Heart left ventricle (tissue), 16 donors: Measurements from ENCODE around the gene HMCN2. TPM values are rescaled to one million over a fixed set of nuclear protein-coding genes. Genes with fewer than 3 reads are reported as not detected.

Experiments used
- ATAC-seq, 4 donors: fragments of 200-7000 bp; cut with Tn5 transposase; one replicate each; pipeline ENCODE4 v1.9.1; 2020 to 2022; ENCODE audit warnings: moderate library complexity in 4 of 4, mild to moderate bottlenecking in 3 of 4, moderate number of reproducible peaks in 1 of 4
- DNase-seq, 5 donors: peaks; one replicate each; pipeline ENCODE4 v3.0.0-alpha.2; 2020
- H3K27ac ChIP-seq, 12 donors: fragments of 200-600 bp; sonication (generic) in 4 of 12; one replicate each; pipeline versions ENCODE4 v1.5.0 to v1.8.0; 2016 to 2022; ENCODE audit warnings: mild to moderate bottlenecking in 2 of 12
- H3K27me3 ChIP-seq, 9 donors: fragments of 200-600 bp; sonication (generic) in 2 of 9; one replicate each; pipeline versions ENCODE4 v1.5.1 to v1.8.0; 2016 to 2022; ENCODE audit warnings: mild to moderate bottlenecking in 3 of 9
- H3K36me3 ChIP-seq, 9 donors: fragments of 200-600 bp; sonication (generic) in 2 of 9; one replicate each; pipeline versions ENCODE4 v1.5.0 to v1.8.0; 2018 to 2022; ENCODE audit warnings: mild to moderate bottlenecking in 2 of 9
- H3K4me1 ChIP-seq, 12 donors: fragments of 200-600 bp; sonication (generic) in 4 of 12; one replicate each; pipeline versions ENCODE4 v1.5.0 to v1.8.0; 2016 to 2022; ENCODE audit warnings: mild to moderate bottlenecking in 3 of 12
- H3K4me3 ChIP-seq, 12 donors: fragments of 200-600 bp; sonication (generic) in 4 of 12; one replicate each; pipeline versions ENCODE4 v1.5.0 to v1.8.0; 2017 to 2022; ENCODE audit warnings: mild to moderate bottlenecking in 9 of 12, moderate library complexity in 4 of 12
- H3K9me3 ChIP-seq, 12 donors: fragments of 200-600 bp; sonication (generic) in 4 of 12; one replicate each; pipeline versions ENCODE4 v1.5.0 to v1.8.0; 2016 to 2022; ENCODE audit warnings: mild to moderate bottlenecking in 1 of 12
- POLR2A ChIP-seq, 2 donors: fragments of 450-650 bp; IDR thresholded peaks; one replicate each; pipeline ENCODE4 v1.6.1; 2017; ENCODE audit warnings: antibody characterized with exemption in 2 of 2, mild to moderate bottlenecking in 2 of 2, moderate library complexity in 2 of 2
- WGBS, 4 donors: extraction: QIAGEN DNeasy Blood & Tissue Kit in 2 of 4; methylation state at CpG; one replicate each; pipeline versions ENCODE4 v1.1.5 to v1.1.7; 2013 to 2018; 5-methylcytosine and 5-hydroxymethylcytosine counted together
- intact Hi-C, 10 donors: fragments of 100-400 bp; cut with DNase I; formaldehyde crosslinking; loops; one replicate each; pipeline versions ENCODE4 v1.11.1 to v1.14.2; 2022
- polyA plus RNA-seq, 2 donors: library from polyadenylated mRNA; stranded (reverse); fragments of 200-250 nt; gene quantifications; one replicate each; pipeline ENCODE4 v1.2.3, GENCODE V29; 2013
- total RNA-seq, 9 donors: library from RNA; depleted of rRNA in 2 of 9; stranded (reverse); fragments of >200 nt in 2 of 9; fragmentation: NEBNext Ultra II Directional in 3 of 9; extraction: Animal tissue kit (Norgen Biotek cat#: 25700) in 3 of 9; gene quantifications; one replicate each; pipeline versions ENCODE4 v1.1.0 to v1.2.4, GENCODE V29; 2016 to 2023
- TF ChIP-seq, protein P1 (sequence below), 12 donors: fragments of 200-600 bp; sonication (generic) in 4 of 12; IDR thresholded peaks; one replicate each; pipeline versions ENCODE4 v1.5.0 to v1.8.0; 2018 to 2022; ENCODE audit warnings: antibody characterized with exemption in 12 of 12, mild to moderate bottlenecking in 5 of 12
- donor health status: ischemic (EF 13 %, LVEDD 7.1; RV severe dilation, severe dysfunction).
- donor health status: healthy with polysubstance abuse.
- donor health status: DM: no; HTN: yes; CAD: no.
- donor health status: DM: no; HTN: no; CAD: no.
- donor health status: ischemic (EF 25% LVEDD 6.9; RV normal size, moderate dysfunction).
- donor health status: ischemic (EF 25% LVEDD 5.7; RV mildly dilated, moderate dysfunction).
- donor health status: healthy.
- donor health status: DM: yes; HTN: yes; CAD: no.
- donor health status: ischemic (EF 35%, LVEDD 5.7; RV mildly dilated, moderate dysfunction).
- donor health status: nonischemic (EF 11% LVEDD 7.7; RV severe dilation, severe dysfunction).
- donor health status: DM: yes; HTN: yes; CAD: no.
- donor health status: PGD.
- donor health status: ischemic (EF 29% LVEDD 5.4; RV normal size, mild dysfunction).
- donor health status: nonischemic (EF 23%, LVEDD 6.1; RV moderate dilation, normal function).

Gene HMCN2
- total and polyA plus RNA-seq, 11 donors, result 2.3 to 10.4 (median 4.3) TPM

GRCh38 chr9:130302785-130303612 is 37.4 kb downstream of the HMCN2 start:
- Histone ChIP-seq H3K9me3 (no peaks in the 10 kb centered on the region), H3K27ac (peak overlapping the region in 5 of 12 donors; percentile 38 to 84 (median 75)), H3K4me3 (no peak overlapping the region), H3K4me1 (peaks cover 0 to 56% (median 0%) of the 10 kb centered on the region in 12 donors), H3K27me3 (no peaks in the 10 kb centered on the region), H3K36me3 (peaks cover 0 to 9% (median 0%) of the 10 kb centered on the region in 9 donors)
- 90 to 92% (median 90%) methylated on average over 11 to 23 of the region's 23 CpGs for WGBS, 4 donors
- TF ChIP-seq, protein P1, sequence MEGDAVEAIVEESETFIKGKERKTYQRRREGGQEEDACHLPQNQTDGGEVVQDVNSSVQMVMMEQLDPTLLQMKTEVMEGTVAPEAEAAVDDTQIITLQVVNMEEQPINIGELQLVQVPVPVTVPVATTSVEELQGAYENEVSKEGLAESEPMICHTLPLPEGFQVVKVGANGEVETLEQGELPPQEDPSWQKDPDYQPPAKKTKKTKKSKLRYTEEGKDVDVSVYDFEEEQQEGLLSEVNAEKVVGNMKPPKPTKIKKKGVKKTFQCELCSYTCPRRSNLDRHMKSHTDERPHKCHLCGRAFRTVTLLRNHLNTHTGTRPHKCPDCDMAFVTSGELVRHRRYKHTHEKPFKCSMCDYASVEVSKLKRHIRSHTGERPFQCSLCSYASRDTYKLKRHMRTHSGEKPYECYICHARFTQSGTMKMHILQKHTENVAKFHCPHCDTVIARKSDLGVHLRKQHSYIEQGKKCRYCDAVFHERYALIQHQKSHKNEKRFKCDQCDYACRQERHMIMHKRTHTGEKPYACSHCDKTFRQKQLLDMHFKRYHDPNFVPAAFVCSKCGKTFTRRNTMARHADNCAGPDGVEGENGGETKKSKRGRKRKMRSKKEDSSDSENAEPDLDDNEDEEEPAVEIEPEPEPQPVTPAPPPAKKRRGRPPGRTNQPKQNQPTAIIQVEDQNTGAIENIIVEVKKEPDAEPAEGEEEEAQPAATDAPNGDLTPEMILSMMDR (IDR thresholded peaks at IDR 0.05), result no peak
- TF ChIP-seq POLR2A (IDR thresholded peaks at IDR 0.05), result no peak
- peak in 2 of 5 donors; percentile 23 to 37 for DNase-seq
- intact Hi-C loops, result no loop called here
- ATAC-seq, result no peak

DNA sequence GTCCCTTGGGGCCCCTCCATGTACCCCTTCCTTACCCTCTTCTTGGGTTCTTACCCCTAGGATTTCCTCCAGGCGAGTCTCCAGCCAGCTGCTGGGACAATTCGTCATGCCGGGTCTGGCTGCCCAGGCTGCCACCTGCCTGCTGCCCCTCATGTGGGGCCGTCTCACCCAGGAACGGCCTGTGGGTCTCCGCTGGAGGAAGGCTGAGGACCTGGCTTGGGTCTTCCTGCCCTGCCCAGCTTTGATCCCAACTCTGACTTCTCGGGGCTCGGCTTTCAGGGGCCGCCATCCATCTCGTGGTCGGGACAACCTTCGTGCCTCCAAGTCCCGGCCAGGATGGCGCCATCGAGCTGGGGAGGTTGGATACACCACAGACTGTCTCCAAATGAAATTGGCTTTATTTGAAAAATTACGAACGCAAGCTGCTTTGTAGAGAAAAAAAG is 38.1 kb downstream of the HMCN2 start:
- H3K27ac ChIP-seq, result peak overlapping the region in 4 of 12 donors; percentile 38 to 84 (median 66)
- H3K36me3 ChIP-seq, result peaks cover 0 to 15% (median 0%) of the 10 kb centered on the region in 9 donors
- no peaks in the 10 kb centered on the region for H3K27me3 ChIP-seq
- TF ChIP-seq, protein P1 (IDR thresholded peaks at IDR 0.05), result no peak
- no peak for TF ChIP-seq POLR2A (IDR thresholded peaks at IDR 0.05)
- ATAC-seq (no peak), DNase-seq (peak in 2 of 5 donors; percentile 20 to 51)
- peaks cover 0 to 52% (median 0%) of the 10 kb centered on the region in 12 donors for H3K4me1 ChIP-seq
- intact Hi-C loops, result no loop called here
- H3K9me3 ChIP-seq, result no peaks in the 10 kb centered on the region
- WGBS, 4 donors, result 81 to 86% (median 82%) methylated on average over 15 to 17 of the region's 17 CpGs
- no peak overlapping the region for H3K4me3 ChIP-seq

DNA sequence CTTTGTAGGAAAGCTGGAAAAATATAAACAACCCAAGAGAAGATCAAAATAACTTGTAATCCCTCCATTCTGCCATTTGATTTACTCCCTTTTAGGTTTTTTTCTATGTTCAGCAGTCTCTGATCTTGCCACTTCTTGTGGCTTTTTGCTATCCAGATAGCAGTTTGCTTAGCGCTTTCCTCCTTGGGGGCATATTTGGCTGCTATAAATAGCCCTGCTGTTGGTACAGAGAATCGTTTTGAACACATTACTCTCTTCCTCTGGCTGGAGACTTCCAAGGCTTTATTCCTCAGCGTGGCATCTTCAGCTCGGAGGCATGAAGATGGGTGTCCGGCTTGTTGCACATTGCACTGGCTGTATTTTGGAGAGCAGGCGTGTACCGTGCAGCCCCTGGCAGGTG is 38.6 kb downstream of the HMCN2 start:
- WGBS, 4 donors, result 58 to 66% (median 63%) methylated on average over 7 of the region's 7 CpGs
- ATAC-seq (no peak), DNase-seq (no peak)
- peak overlapping the region in 3 of 12 donors; percentile 38 to 84 (median 81) for H3K27ac ChIP-seq
- H3K36me3 ChIP-seq, result peaks cover 0 to 19% (median 0%) of the 10 kb centered on the region in 9 donors
- no peaks in the 10 kb centered on the region for H3K27me3 ChIP-seq
- intact Hi-C loops, result no loop called here
- H3K4me3 ChIP-seq, result no peak overlapping the region
- H3K4me1 ChIP-seq, result peaks cover 0 to 52% (median 0%) of the 10 kb centered on the region in 12 donors
- no peaks in the 10 kb centered on the region for H3K9me3 ChIP-seq
- no peak for TF ChIP-seq POLR2A (IDR thresholded peaks at IDR 0.05)

DNA sequence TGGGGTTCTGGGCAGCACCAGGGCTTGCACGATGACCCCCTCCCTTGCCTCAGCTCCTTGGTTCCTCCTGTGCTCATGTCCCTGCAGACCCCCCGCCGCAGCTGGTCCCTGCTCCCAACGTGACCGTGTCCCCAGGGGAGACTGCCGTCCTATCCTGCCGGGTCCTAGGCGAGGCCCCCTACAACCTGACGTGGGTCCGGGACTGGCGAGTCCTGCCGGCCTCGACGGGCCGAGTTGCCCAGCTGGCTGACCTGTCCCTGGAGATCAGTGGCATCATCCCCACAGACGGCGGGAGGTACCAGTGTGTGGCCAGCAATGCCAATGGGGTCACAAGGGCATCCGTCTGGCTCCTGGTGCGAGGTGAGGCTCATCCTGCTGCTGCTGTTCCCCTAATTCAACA is 39.1 kb downstream of the HMCN2 start:
- TF ChIP-seq, protein P1 (IDR thresholded peaks at IDR 0.05), result no peak
- no peak for TF ChIP-seq POLR2A (IDR thresholded peaks at IDR 0.05)
- H3K27ac ChIP-seq, result peak overlapping the region in 4 of 12 donors; percentile 29 to 81 (median 45)
- no peaks in the 10 kb centered on the region for H3K27me3 ChIP-seq
- peak in 2 of 5 donors; percentile 24 to 64 for DNase-seq
- 82 to 88% (median 86%) methylated on average over 3 to 19 of the region's 19 CpGs for WGBS, 4 donors
- no peak overlapping the region for H3K4me3 ChIP-seq
- intact Hi-C loops, result no loop called here
- H3K4me1 ChIP-seq, result peaks cover 0 to 52% (median 0%) of the 10 kb centered on the region in 12 donors
- no peak for ATAC-seq
- no peaks in the 10 kb centered on the region for H3K9me3 ChIP-seq
- peaks cover 0 to 16% (median 0%) of the 10 kb centered on the region in 9 donors for H3K36me3 ChIP-seq
